ENCODE measurements around the gene MECR.
"Not testable (repeated sequence)": the region's sequence is repeated elsewhere in the genome, so short reads cannot be mapped to it uniquely, and the experiment has no call there.

The MECR gene

GRCh38 chr1:29156543-29157268, 74.0 kb downstream of the MECR start:
- H3K9ac ChIP-seq (ENCODE audit: low read length) = no peak overlapping the region
- peaks cover 57% of the 10 kb centered on the region for H3K36me3 ChIP-seq (ENCODE audit: insufficient read depth, low read length)
- no peak overlapping the region for H3K27ac ChIP-seq (ENCODE audit: low read depth, low read length)

GRCh38 chr1:29152046-29152805, 78.5 kb downstream of the MECR start:
- no peak overlapping the region for H3K27ac ChIP-seq (ENCODE audit: low read depth, low read length)
- H3K9ac ChIP-seq (ENCODE audit: low read length) = no peak overlapping the region
- no peak overlapping the region for H3K4me3 ChIP-seq (ENCODE audit: low read depth in 1 of 2, low read length in 2 of 2)
- no peaks in the 10 kb centered on the region for H3K27me3 ChIP-seq (ENCODE audit: control insufficient read depth in 1 of 2, insufficient read depth in 2 of 2, low read length in 2 of 2)
- peaks cover 76% of the 10 kb centered on the region for H3K36me3 ChIP-seq (ENCODE audit: insufficient read depth, low read length)
- no peaks in the 10 kb centered on the region for H3K9me3 ChIP-seq (ENCODE audit: low read length)
- H3K4me1 ChIP-seq (ENCODE audit: insufficient read depth, low read length) = peaks cover 14% of the 10 kb centered on the region

More at GRCh38 chr1:29156543-29157268, 74.0 kb downstream of the MECR start:
- H3K4me3 ChIP-seq (ENCODE audit: low read depth in 1 of 2, low read length in 2 of 2) = no peak overlapping the region
- H3K27me3 ChIP-seq (ENCODE audit: control insufficient read depth in 1 of 2, insufficient read depth in 2 of 2, low read length in 2 of 2) = no peaks in the 10 kb centered on the region
- peaks cover 31% of the 10 kb centered on the region for H3K4me1 ChIP-seq (ENCODE audit: insufficient read depth, low read length)
- no peaks in the 10 kb centered on the region for H3K9me3 ChIP-seq (ENCODE audit: low read length)

GRCh38 chr1:29150346-29150745, 80.4 kb downstream of the MECR start:
- H3K9me3 ChIP-seq (ENCODE audit: low read length); H3K9ac ChIP-seq (ENCODE audit: low read length); H3K27ac ChIP-seq (ENCODE audit: low read depth, low read length); H3K4me1 ChIP-seq (ENCODE audit: insufficient read depth, low read length); H3K27me3 ChIP-seq (ENCODE audit: control insufficient read depth in 1 of 2, insufficient read depth in 2 of 2, low read length in 2 of 2); H3K4me3 ChIP-seq (ENCODE audit: low read depth in 1 of 2, low read length in 2 of 2): not testable (repeated sequence)
- peaks cover 87% of the 10 kb centered on the region for H3K36me3 ChIP-seq (ENCODE audit: insufficient read depth, low read length)

GRCh38 chr1:29148656-29149491, 81.9 kb downstream of the MECR start:
- Histone ChIP-seq H3K36me3 (ENCODE audit: insufficient read depth, low read length) (peaks cover 73% of the 10 kb centered on the region), H3K9ac (ENCODE audit: low read length) (no peak overlapping the region), H3K27ac (ENCODE audit: low read depth, low read length) (no peak overlapping the region), H3K27me3 (ENCODE audit: control insufficient read depth in 1 of 2, insufficient read depth in 2 of 2, low read length in 2 of 2) (no peaks in the 10 kb centered on the region), H3K4me1 (ENCODE audit: insufficient read depth, low read length) (no peaks in the 10 kb centered on the region), H3K9me3 (ENCODE audit: low read length) (no peaks in the 10 kb centered on the region), H3K4me3 (ENCODE audit: low read depth in 1 of 2, low read length in 2 of 2) (no peak overlapping the region)

- Histone ChIP-seq H3K4me3 (ENCODE audit: low read depth in 1 of 2, low read length in 2 of 2) (no peak overlapping the region), H3K27ac (ENCODE audit: low read depth, low read length) (no peak overlapping the region), H3K4me1 (ENCODE audit: insufficient read depth, low read length) (no peaks in the 10 kb centered on the region), H3K9me3 (ENCODE audit: low read length) (no peaks in the 10 kb centered on the region), H3K36me3 (ENCODE audit: insufficient read depth, low read length) (peaks cover 43% of the 10 kb centered on the region), H3K9ac (ENCODE audit: low read length) (no peak overlapping the region), H3K27me3 (ENCODE audit: control insufficient read depth in 1 of 2, insufficient read depth in 2 of 2, low read length in 2 of 2) (no peaks in the 10 kb centered on the region)
Observed at GRCh38 chr1:29145739-29146437, 84.8 kb downstream of the MECR start.

GRCh38 chr1:29144178-29144577, 86.6 kb downstream of the MECR start:
- no peak overlapping the region for H3K4me3 ChIP-seq (ENCODE audit: low read depth in 1 of 2, low read length in 2 of 2)
- no peak overlapping the region for H3K9ac ChIP-seq (ENCODE audit: low read length)
- no peaks in the 10 kb centered on the region for H3K9me3 ChIP-seq (ENCODE audit: low read length)
- H3K36me3 ChIP-seq (ENCODE audit: insufficient read depth, low read length) = peaks cover 31% of the 10 kb centered on the region
- H3K27ac ChIP-seq (ENCODE audit: low read depth, low read length) = no peak overlapping the region
- H3K4me1 ChIP-seq (ENCODE audit: insufficient read depth, low read length) = no peaks in the 10 kb centered on the region
- no peaks in the 10 kb centered on the region for H3K27me3 ChIP-seq (ENCODE audit: control insufficient read depth in 1 of 2, insufficient read depth in 2 of 2, low read length in 2 of 2)

- no peak overlapping the region for H3K4me3 ChIP-seq (ENCODE audit: low read depth in 1 of 2, low read length in 2 of 2)
- H3K4me1 ChIP-seq (ENCODE audit: insufficient read depth, low read length) = no peaks in the 10 kb centered on the region
- H3K9me3 ChIP-seq (ENCODE audit: low read length) = no peaks in the 10 kb centered on the region
- H3K27me3 ChIP-seq (ENCODE audit: control insufficient read depth in 1 of 2, insufficient read depth in 2 of 2, low read length in 2 of 2) = no peaks in the 10 kb centered on the region
- no peak overlapping the region for H3K9ac ChIP-seq (ENCODE audit: low read length)
- no peak overlapping the region for H3K27ac ChIP-seq (ENCODE audit: low read depth, low read length)
- H3K36me3 ChIP-seq (ENCODE audit: insufficient read depth, low read length) = peaks cover 16% of the 10 kb centered on the region
Observed at GRCh38 chr1:29142714-29143113, 88.0 kb downstream of the MECR start.
